22Rv1 (cell line): ENCODE results near the gene AGXT2.

Experiments used
- ZFX ChIP-seq: fragments of 450-650 bp; IDR thresholded peaks from 2 replicates; pipeline ENCODE4 v1.6.1; 2017; ENCODE audit warnings: antibody characterized with exemption, borderline replicate concordance
- TF ChIP-seq, protein P1 (sequence below): fragments of 450-650 bp; IDR thresholded peaks from 2 replicates; pipeline ENCODE4 v1.5.1; 2017; ENCODE audit warnings: mild to moderate bottlenecking

DNA sequence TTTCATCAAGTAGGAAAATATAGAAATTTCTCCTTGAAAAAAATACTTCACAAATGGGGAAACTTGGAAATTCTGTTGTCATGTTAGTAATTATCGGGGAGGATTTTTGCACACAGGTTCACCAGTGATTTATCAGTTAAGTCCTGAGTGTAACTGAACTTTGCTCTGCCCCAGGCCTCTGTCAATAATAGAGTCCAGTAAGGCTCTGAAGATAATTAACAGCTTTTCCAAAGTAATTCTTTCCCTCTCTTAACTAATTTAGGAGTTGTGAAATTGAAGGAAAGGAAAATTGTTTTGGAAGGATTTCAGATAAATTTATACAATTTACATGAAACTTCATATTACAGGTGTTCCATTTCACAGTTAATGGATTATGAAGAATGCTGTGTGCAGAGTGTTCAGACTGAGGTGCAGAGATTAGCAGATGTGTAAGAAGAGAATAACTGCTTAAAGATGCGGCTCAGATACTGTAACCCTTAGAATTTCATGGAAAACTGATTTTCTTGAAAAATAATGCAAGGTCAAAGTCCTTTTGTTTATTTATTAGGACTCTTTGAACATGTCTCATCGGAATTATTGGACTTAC is 2.9 kb upstream of the AGXT2 start:
- TF ChIP-seq, protein P1, sequence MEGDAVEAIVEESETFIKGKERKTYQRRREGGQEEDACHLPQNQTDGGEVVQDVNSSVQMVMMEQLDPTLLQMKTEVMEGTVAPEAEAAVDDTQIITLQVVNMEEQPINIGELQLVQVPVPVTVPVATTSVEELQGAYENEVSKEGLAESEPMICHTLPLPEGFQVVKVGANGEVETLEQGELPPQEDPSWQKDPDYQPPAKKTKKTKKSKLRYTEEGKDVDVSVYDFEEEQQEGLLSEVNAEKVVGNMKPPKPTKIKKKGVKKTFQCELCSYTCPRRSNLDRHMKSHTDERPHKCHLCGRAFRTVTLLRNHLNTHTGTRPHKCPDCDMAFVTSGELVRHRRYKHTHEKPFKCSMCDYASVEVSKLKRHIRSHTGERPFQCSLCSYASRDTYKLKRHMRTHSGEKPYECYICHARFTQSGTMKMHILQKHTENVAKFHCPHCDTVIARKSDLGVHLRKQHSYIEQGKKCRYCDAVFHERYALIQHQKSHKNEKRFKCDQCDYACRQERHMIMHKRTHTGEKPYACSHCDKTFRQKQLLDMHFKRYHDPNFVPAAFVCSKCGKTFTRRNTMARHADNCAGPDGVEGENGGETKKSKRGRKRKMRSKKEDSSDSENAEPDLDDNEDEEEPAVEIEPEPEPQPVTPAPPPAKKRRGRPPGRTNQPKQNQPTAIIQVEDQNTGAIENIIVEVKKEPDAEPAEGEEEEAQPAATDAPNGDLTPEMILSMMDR = no peak
- TF ChIP-seq ZFX = no peak
